Regular cardiac myocyte (primary cell): ENCODE results near the gene CALN1. TPM values are rescaled to one million over a fixed set of nuclear protein-coding genes. Genes with fewer than 3 reads are reported as not detected.

Source experiments
- total RNA-seq: library from RNA; depleted of rRNA; stranded (reverse); fragments of >200 nt; gene quantifications from 2 replicates; pipeline ENCODE4 v1.2.3, GENCODE V29; 2014

CALN1 gene
- total RNA-seq = not detected in 2 replicates

GRCh38 chr7:72412121-72412618 is at the start of gene CALN1:
Gene CALN1, minus strand, starts transcription at chr7:72412338.

